Measurements from ENCODE around the gene SREBF1.

Gene SREBF1

GRCh38 chr17:17820463-17821158 lies 16.2 kb downstream of the SREBF1 start:
- POLR2A ChIA-PET: interaction anchor here (2.3 kb wide), 1 partner anchor 16 kb away, joined by 10 read pairs; the partner anchor contains the start of gene SREBF1
- no peak for DNase-seq
- peaks cover 6 to 63% (median 36%) of the 10 kb centered on the region in 4 experiments for H3K4me1 ChIP-seq (ENCODE audit: control extremely low read depth in 1 of 4, control insufficient read depth in 4 of 4, insufficient read depth in 4 of 4, low read length in 3 of 4)

GRCh38 chr17:17820046-17820445 lies 16.7 kb downstream of the SREBF1 start:
- Histone ChIP-seq H3K27me3 (replicated peaks in 2 of 5; ENCODE audit: control insufficient read depth in 4 of 5, insufficient read depth in 5 of 5, low read length in 4 of 5) (no peaks in the 10 kb centered on the region), H3K4me3 (ENCODE audit: control insufficient read depth in 1 of 7, extremely low read depth in 1 of 7, insufficient read depth in 4 of 7, low read depth in 2 of 7, low read length in 6 of 7) (no peak overlapping the region), H3K4me1 (ENCODE audit: control extremely low read depth in 1 of 4, control insufficient read depth in 4 of 4, insufficient read depth in 4 of 4, low read length in 3 of 4) (peaks cover 6 to 57% (median 32%) of the 10 kb centered on the region in 4 experiments), H3K36me3 (ENCODE audit: control insufficient read depth in 4 of 4, insufficient read depth in 4 of 4, low read length in 3 of 4) (peaks cover 8 to 60% (median 36%) of the 10 kb centered on the region in 4 experiments), H3K27ac (ENCODE audit: insufficient read depth in 1 of 2, low read depth in 1 of 2, low read length in 2 of 2, poor library complexity in 1 of 2, severe bottlenecking in 2 of 2) (no peak overlapping the region), H3K9me3 (ENCODE audit: control extremely low read depth in 1 of 5, control insufficient read depth in 4 of 5, insufficient read depth in 2 of 5, low read depth in 1 of 5, low read length in 4 of 5) (no peaks in the 10 kb centered on the region)
- WGBS (ENCODE audit: insufficient coverage): 98% methylated on average over 6 of the region's 10 CpGs
- ChIA-PET CTCF (interaction anchor here (0.8 to 21.2 kb wide), 9 partner anchors 7 to 99 kb away, joined by 3 to 295 read pairs (median 5); partner anchors contain the start of gene SREBF1), POLR2A (interaction anchor here (2.3 kb wide), 1 partner anchor 17 kb away, joined by 10 read pairs; the partner anchor contains the start of gene SREBF1)
- no peak for DNase-seq

More at GRCh38 chr17:17820463-17821158, 16.2 kb downstream of the SREBF1 start:
- H3K4me3 ChIP-seq (ENCODE audit: control insufficient read depth in 1 of 7, extremely low read depth in 1 of 7, insufficient read depth in 4 of 7, low read depth in 2 of 7, low read length in 6 of 7): peak overlapping the region in 1 of 7 experiments; percentile 69
- 97% methylated on average over 5 of the region's 7 CpGs for WGBS (ENCODE audit: insufficient coverage)
- peaks cover 8 to 54% (median 34%) of the 10 kb centered on the region in 4 experiments for H3K36me3 ChIP-seq (ENCODE audit: control insufficient read depth in 4 of 4, insufficient read depth in 4 of 4, low read length in 3 of 4)
- CTCF ChIA-PET: interaction anchor here (0.6 to 21.2 kb wide), 10 partner anchors 8 to 215 kb away, joined by 3 to 295 read pairs (median 5); partner anchors contain the start of gene SREBF1
- H3K27me3 ChIP-seq (replicated peaks in 2 of 5; ENCODE audit: control insufficient read depth in 4 of 5, insufficient read depth in 5 of 5, low read length in 4 of 5): no peaks in the 10 kb centered on the region
- H3K27ac ChIP-seq (ENCODE audit: insufficient read depth in 1 of 2, low read depth in 1 of 2, low read length in 2 of 2, poor library complexity in 1 of 2, severe bottlenecking in 2 of 2): no peak overlapping the region
- no peaks in the 10 kb centered on the region for H3K9me3 ChIP-seq (ENCODE audit: control extremely low read depth in 1 of 5, control insufficient read depth in 4 of 5, insufficient read depth in 2 of 5, low read depth in 1 of 5, low read length in 4 of 5)

DNA sequence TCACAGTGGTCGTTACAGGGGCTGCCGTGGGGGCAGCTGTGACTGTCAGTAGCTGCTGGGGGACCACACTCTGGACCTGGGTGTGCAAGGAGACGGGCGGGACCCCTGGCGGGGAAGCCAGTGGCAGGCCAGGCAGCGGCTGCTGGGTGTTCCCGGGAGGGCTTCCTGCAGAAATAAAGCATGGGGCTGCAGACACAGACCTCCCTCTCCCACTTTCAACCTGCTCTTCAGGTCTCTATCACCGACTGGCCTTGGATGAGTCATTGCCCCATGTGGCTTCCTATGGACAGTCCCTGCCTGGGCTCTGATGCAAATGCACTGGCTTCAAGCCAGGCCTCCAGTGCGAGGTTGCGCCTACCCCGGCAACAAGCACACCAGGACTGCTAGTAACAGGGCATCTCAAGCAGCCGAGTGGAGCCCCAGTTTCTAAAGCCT lies 17.2 kb downstream of the SREBF1 start:
- Histone ChIP-seq H3K27ac (ENCODE audit: insufficient read depth in 1 of 2, low read depth in 1 of 2, low read length in 2 of 2, poor library complexity in 1 of 2, severe bottlenecking in 2 of 2) (no peak overlapping the region), H3K4me1 (ENCODE audit: control extremely low read depth in 1 of 4, control insufficient read depth in 4 of 4, insufficient read depth in 4 of 4, low read length in 3 of 4) (peaks cover 6 to 52% (median 27%) of the 10 kb centered on the region in 4 experiments), H3K9me3 (ENCODE audit: control extremely low read depth in 1 of 5, control insufficient read depth in 4 of 5, insufficient read depth in 2 of 5, low read depth in 1 of 5, low read length in 4 of 5) (no peaks in the 10 kb centered on the region), H3K27me3 (replicated peaks in 2 of 5; ENCODE audit: control insufficient read depth in 4 of 5, insufficient read depth in 5 of 5, low read length in 4 of 5) (no peaks in the 10 kb centered on the region), H3K4me3 (ENCODE audit: control insufficient read depth in 1 of 7, extremely low read depth in 1 of 7, insufficient read depth in 4 of 7, low read depth in 2 of 7, low read length in 6 of 7) (no peak overlapping the region), H3K36me3 (ENCODE audit: control insufficient read depth in 4 of 4, insufficient read depth in 4 of 4, low read length in 3 of 4) (peaks cover 8 to 64% (median 40%) of the 10 kb centered on the region in 4 experiments)
- WGBS (ENCODE audit: insufficient coverage): 87% methylated on average over 7 of the region's 12 CpGs
- DNase-seq: peak; percentile 49 to 77 (median 74)
- POLR2A ChIA-PET: interaction anchor here (2.3 kb wide), 1 partner anchor 17 kb away, joined by 10 read pairs; the partner anchor contains the start of gene SREBF1
- CTCF ChIA-PET: interaction anchor here (1.2 to 21.2 kb wide), 7 partner anchors 7 to 39 kb away, joined by 3 to 295 read pairs (median 6); partner anchors contain the start of gene SREBF1

GRCh38 chr17:17819111-17819510 lies 17.7 kb downstream of the SREBF1 start:
- no peak for DNase-seq
- Histone ChIP-seq H3K9me3 (ENCODE audit: control extremely low read depth in 1 of 5, control insufficient read depth in 4 of 5, insufficient read depth in 2 of 5, low read depth in 1 of 5, low read length in 4 of 5) (no peaks in the 10 kb centered on the region), H3K4me3 (ENCODE audit: control insufficient read depth in 1 of 7, extremely low read depth in 1 of 7, insufficient read depth in 4 of 7, low read depth in 2 of 7, low read length in 6 of 7) (no peak overlapping the region), H3K27me3 (replicated peaks in 2 of 5; ENCODE audit: control insufficient read depth in 4 of 5, insufficient read depth in 5 of 5, low read length in 4 of 5) (no peaks in the 10 kb centered on the region), H3K4me1 (ENCODE audit: control extremely low read depth in 1 of 4, control insufficient read depth in 4 of 4, insufficient read depth in 4 of 4, low read length in 3 of 4) (peaks cover 6 to 48% (median 22%) of the 10 kb centered on the region in 4 experiments), H3K36me3 (ENCODE audit: control insufficient read depth in 4 of 4, insufficient read depth in 4 of 4, low read length in 3 of 4) (peaks cover 8 to 69% (median 43%) of the 10 kb centered on the region in 4 experiments), H3K27ac (ENCODE audit: insufficient read depth in 1 of 2, low read depth in 1 of 2, low read length in 2 of 2, poor library complexity in 1 of 2, severe bottlenecking in 2 of 2) (no peak overlapping the region)
- 94% methylated on average over 4 of the region's 12 CpGs for WGBS (ENCODE audit: insufficient coverage)
- POLR2A ChIA-PET: interaction anchor here (2.3 kb wide), 1 partner anchor 18 kb away, joined by 10 read pairs; the partner anchor contains the start of gene SREBF1
- CTCF ChIA-PET: interaction anchor here (1.6 to 21.2 kb wide), 3 partner anchors 10 to 39 kb away, joined by 5 to 295 read pairs (median 6); no protein-coding TSS in a partner anchor

DNA sequence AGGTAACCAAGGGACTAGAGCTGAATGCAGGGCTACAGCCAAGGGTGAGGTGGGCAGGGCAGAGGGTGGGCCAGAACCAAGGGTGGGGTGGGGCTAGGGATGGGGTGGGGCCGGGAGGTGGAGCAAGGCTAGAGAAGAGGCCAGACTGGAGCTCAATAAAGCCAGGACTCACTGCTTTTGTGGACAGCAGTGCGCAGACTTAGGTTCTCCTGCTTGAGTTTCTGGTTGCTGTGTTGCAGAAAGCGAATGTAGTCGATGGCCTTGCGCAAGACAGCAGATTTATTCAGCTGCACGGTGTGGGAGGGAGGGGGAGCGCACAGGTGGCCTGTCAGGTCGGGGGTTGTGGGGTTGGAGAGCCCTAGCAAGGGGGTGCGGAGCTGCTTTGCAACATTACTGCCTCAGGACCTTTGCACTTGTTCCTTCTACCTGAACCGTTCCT lies 18.7 kb downstream of the SREBF1 start:
- ChIA-PET POLR2A (no interaction called here), CTCF (interaction anchor here (0.8 to 21.2 kb wide), 3 partner anchors 15 to 40 kb away, joined by 3 to 295 read pairs (median 6); no protein-coding TSS in a partner anchor)
- no peak overlapping the region for H3K4me3 ChIP-seq (ENCODE audit: control insufficient read depth in 1 of 7, extremely low read depth in 1 of 7, insufficient read depth in 4 of 7, low read depth in 2 of 7, low read length in 6 of 7)
- H3K36me3 ChIP-seq (ENCODE audit: control insufficient read depth in 4 of 4, insufficient read depth in 4 of 4, low read length in 3 of 4): peaks cover 8 to 79% (median 48%) of the 10 kb centered on the region in 4 experiments
- H3K9me3 ChIP-seq (ENCODE audit: control extremely low read depth in 1 of 5, control insufficient read depth in 4 of 5, insufficient read depth in 2 of 5, low read depth in 1 of 5, low read length in 4 of 5): no peaks in the 10 kb centered on the region
- H3K27ac ChIP-seq (ENCODE audit: insufficient read depth in 1 of 2, low read depth in 1 of 2, low read length in 2 of 2, poor library complexity in 1 of 2, severe bottlenecking in 2 of 2): no peak overlapping the region
- 87% methylated on average over 10 of the region's 10 CpGs for WGBS (ENCODE audit: insufficient coverage)
- H3K27me3 ChIP-seq (replicated peaks in 2 of 5; ENCODE audit: control insufficient read depth in 4 of 5, insufficient read depth in 5 of 5, low read length in 4 of 5): no peaks in the 10 kb centered on the region
- no peak for DNase-seq
- H3K4me1 ChIP-seq (ENCODE audit: control extremely low read depth in 1 of 4, control insufficient read depth in 4 of 4, insufficient read depth in 4 of 4, low read length in 3 of 4): peaks cover 3 to 41% (median 15%) of the 10 kb centered on the region in 4 experiments

DNA sequence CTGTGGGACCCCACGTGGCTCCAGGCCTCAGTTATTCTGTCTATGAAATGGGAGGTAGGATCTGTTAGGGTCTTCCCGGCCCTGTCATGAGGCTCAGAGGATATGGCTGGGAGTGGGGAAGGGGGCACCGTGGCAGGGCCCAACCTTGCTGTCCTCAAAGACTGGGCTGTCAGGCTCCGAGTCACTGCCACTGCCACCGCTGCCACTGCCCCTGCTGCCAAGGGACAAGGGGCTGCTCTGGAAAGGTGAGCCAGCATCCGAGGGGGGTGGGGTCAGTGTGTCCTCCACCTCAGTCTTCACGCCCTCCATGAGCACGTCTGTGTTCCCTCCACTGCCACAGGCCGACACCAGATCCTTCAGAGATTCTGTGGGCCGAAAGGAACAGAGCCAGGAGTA lies 19.2 kb downstream of the SREBF1 start:
- POLR2A ChIA-PET: no interaction called here

More for the DNA sequence above, 19.2 kb downstream of the SREBF1 start:
- Histone ChIP-seq H3K27ac (ENCODE audit: insufficient read depth in 1 of 2, low read depth in 1 of 2, low read length in 2 of 2, poor library complexity in 1 of 2, severe bottlenecking in 2 of 2) (no peak overlapping the region), H3K36me3 (ENCODE audit: control insufficient read depth in 4 of 4, insufficient read depth in 4 of 4, low read length in 3 of 4) (peaks cover 8 to 85% (median 53%) of the 10 kb centered on the region in 4 experiments), H3K4me3 (ENCODE audit: control insufficient read depth in 1 of 7, extremely low read depth in 1 of 7, insufficient read depth in 4 of 7, low read depth in 2 of 7, low read length in 6 of 7) (no peak overlapping the region), H3K27me3 (replicated peaks in 2 of 5; ENCODE audit: control insufficient read depth in 4 of 5, insufficient read depth in 5 of 5, low read length in 4 of 5) (no peaks in the 10 kb centered on the region), H3K4me1 (ENCODE audit: control extremely low read depth in 1 of 4, control insufficient read depth in 4 of 4, insufficient read depth in 4 of 4, low read length in 3 of 4) (peaks cover 0 to 35% (median 9%) of the 10 kb centered on the region in 4 experiments), H3K9me3 (ENCODE audit: control extremely low read depth in 1 of 5, control insufficient read depth in 4 of 5, insufficient read depth in 2 of 5, low read depth in 1 of 5, low read length in 4 of 5) (no peaks in the 10 kb centered on the region)
- 95% methylated on average over 9 of the region's 10 CpGs for WGBS (ENCODE audit: insufficient coverage)
- no peak for DNase-seq
- CTCF ChIA-PET: interaction anchor here (0.8 to 21.2 kb wide), 4 partner anchors 9 to 41 kb away, joined by 3 to 295 read pairs (median 6); no protein-coding TSS in a partner anchor

All from common myeloid progenitor, CD34-positive (primary cell).